H1 (cell line): Measurements from ENCODE around the gene INPP5F.

Source experiments
- CEBPB ChIP-seq: IDR thresholded peaks from 2 replicates; pipeline ENCODE4 v1.6.1; 2012; ENCODE audit warnings: low read depth, low read length
- CHD2 ChIP-seq: IDR thresholded peaks from 2 replicates; pipeline ENCODE4 v1.6.1; 2012; ENCODE audit warnings: low read length, improper control_type of control experiment
- CTCF ChIP-seq, 3 experiments: IDR thresholded peaks; 1 replicate in 2 of 3; 2 replicates in 1 of 3; pipeline versions ENCODE4 v1.5.1 to v1.6.1; 2011; ENCODE audit warnings: low read length in 3 of 3, mild to moderate bottlenecking in 3 of 3, inconsistent platforms in 2 of 3, low read depth in 1 of 3, moderate library complexity in 1 of 3; ENCODE audit not compliant: insufficient read depth in 1 of 3; ENCODE audit errors: control extremely low read depth in 1 of 3
- EZH2 ChIP-seq: fragments of 200-600 bp; sonication (generic); IDR thresholded peaks from 2 replicates; pipeline ENCODE4 v1.7.1; 2012; ENCODE audit warnings: low read depth, mild to moderate bottlenecking, moderate library complexity, low read length, inconsistent platforms; ENCODE audit not compliant: severe bottlenecking
- MAX ChIP-seq: IDR thresholded peaks from 2 replicates; pipeline ENCODE4 v1.6.1; 2012; ENCODE audit warnings: inconsistent platforms
- POLR2A ChIP-seq, 2 experiments: IDR thresholded peaks; 1 replicate in 1 of 2; 2 replicates in 1 of 2; pipeline ENCODE4 v1.6.1; 2011; ENCODE audit warnings: low read depth in 2 of 2, low read length in 2 of 2, mild to moderate bottlenecking in 2 of 2; ENCODE audit errors: control extremely low read depth in 1 of 2
- POLR2AphosphoS5 ChIP-seq: IDR thresholded peaks from 2 replicates; pipeline ENCODE4 v1.6.1; 2011; ENCODE audit warnings: low read depth, low read length
- RAD21 ChIP-seq, 2 experiments: IDR thresholded peaks in 1 of 2; conservative IDR thresholded peaks in 1 of 2; 2 replicates each; pipeline ENCODE4 v1.6.1; 2011; ENCODE audit warnings: low read depth in 2 of 2, low read length in 2 of 2, improper control_type of control experiment in 1 of 2, inconsistent platforms in 1 of 2, mild to moderate bottlenecking in 1 of 2, moderate library complexity in 1 of 2
- RBBP5 ChIP-seq: IDR thresholded peaks from 2 replicates; pipeline ENCODE4 v1.7.1; 2012; ENCODE audit warnings: low read depth, mild to moderate bottlenecking, inconsistent platforms, low read length, moderate library complexity, borderline replicate concordance
- RNF2 ChIP-seq: fragments of 200-900, 300-1000 bp; sonication (generic); IDR thresholded peaks from 2 replicates; pipeline ENCODE4 v1.7.1; 2016; ENCODE audit warnings: borderline replicate concordance, low read depth, mild to moderate bottlenecking, antibody characterized with exemption, low read length; ENCODE audit not compliant: poor library complexity, severe bottlenecking; ENCODE audit errors: missing control alignments
- TBP ChIP-seq: IDR thresholded peaks from 2 replicates; pipeline ENCODE4 v1.6.1; 2011; ENCODE audit warnings: low read depth, low read length, improper control_type of control experiment
- YY1 ChIP-seq: IDR thresholded peaks from 2 replicates; pipeline ENCODE4 v1.6.1; 2011; ENCODE audit warnings: low read depth, mild to moderate bottlenecking, low read length

GRCh38 chr10:119807960-119808697, 82.3 kb downstream of the INPP5F start:
- TF ChIP-seq CTCF (IDR thresholded peaks at IDR 0.05; ENCODE audit: control extremely low read depth in 1 of 3, insufficient read depth in 1 of 3, low read depth in 1 of 3, low read length in 3 of 3), result no peak
- no peak for TF ChIP-seq POLR2A (IDR thresholded peaks at IDR 0.05; ENCODE audit: control extremely low read depth in 1 of 2, low read depth in 2 of 2, low read length in 2 of 2)
- no peak for TF ChIP-seq POLR2AphosphoS5
- TF ChIP-seq RAD21 (IDR thresholded peaks at IDR 0.05 in 1 of 2, conservative IDR thresholded peaks at IDR 0.05 in 1 of 2; ENCODE audit: low read depth in 2 of 2, low read length in 2 of 2), result no peak
- TF ChIP-seq EZH2, result no peak
- no peak for TF ChIP-seq YY1
- no peak for TF ChIP-seq RNF2
- no peak for TF ChIP-seq RBBP5
- no peak for TF ChIP-seq CHD2
- no peak for TF ChIP-seq MAX
- no peak for TF ChIP-seq TBP
- TF ChIP-seq CEBPB, result no peak
